ENCODE measurements around the gene OXGR1.
"Not testable (repeated sequence)": the region's sequence is repeated elsewhere in the genome, so short reads cannot be mapped to it uniquely, and the experiment has no call there.

GRCh38 chr13:96979861-96980260 is 14.4 kb downstream of the OXGR1 start:
- not testable (repeated sequence) for TF ChIP-seq CTCF (IDR thresholded peaks at IDR 0.05); POLR2A (IDR thresholded peaks at IDR 0.05; ENCODE audit: low read depth); EP300 (IDR thresholded peaks at IDR 0.05)

Data from esophagus muscularis mucosa (tissue), 4 donors.